ENCODE results near the gene RAB6B.
A peak's percentile ranks its signal among the peaks of the same experiment; 100 is the strongest.

RAB6B gene

DNA sequence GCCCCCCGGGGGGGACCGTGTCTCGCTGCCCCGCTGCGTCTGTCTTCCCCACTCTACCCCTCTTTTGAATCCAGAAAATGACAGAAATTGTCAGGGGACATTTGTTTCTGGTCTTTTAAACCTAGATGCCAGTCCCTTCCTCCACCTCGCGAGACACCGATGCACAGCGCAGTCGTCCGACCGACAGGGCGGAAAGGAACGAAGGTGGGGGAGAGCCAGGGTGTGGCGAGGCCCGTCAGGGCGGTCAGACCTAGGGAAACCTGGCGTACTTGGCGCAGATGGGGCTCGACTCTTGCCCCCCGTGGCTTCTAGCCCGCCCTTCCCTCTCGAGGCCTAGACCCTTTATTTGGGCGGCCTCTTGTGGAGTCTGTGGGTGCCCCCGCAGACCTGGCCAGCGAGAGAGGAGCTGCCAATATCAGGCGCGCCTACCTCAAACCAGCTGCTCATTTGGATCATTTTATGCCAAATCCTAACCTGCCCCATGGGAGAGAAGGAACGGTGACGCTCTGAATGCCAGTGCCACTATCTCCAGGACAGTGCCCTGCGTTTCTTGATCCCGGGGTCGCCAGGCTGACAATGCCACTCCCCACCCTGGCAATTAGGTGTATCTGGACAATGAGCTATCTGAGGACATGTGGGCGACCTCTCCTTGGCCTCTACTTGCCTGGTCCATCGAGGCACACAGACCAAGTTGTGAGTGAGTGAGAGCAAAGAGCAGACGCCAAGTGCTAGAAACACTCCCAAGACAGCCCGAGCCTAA lies 500 bp upstream of the RAB6B start:
- DNase-seq (ENCODE audit: low read depth, low spot score) = peak; percentile 10
- peak overlapping the region; percentile 64 for H3K4me3 ChIP-seq (ENCODE audit: low read depth, low read length)
- TF ChIP-seq, protein P1, sequence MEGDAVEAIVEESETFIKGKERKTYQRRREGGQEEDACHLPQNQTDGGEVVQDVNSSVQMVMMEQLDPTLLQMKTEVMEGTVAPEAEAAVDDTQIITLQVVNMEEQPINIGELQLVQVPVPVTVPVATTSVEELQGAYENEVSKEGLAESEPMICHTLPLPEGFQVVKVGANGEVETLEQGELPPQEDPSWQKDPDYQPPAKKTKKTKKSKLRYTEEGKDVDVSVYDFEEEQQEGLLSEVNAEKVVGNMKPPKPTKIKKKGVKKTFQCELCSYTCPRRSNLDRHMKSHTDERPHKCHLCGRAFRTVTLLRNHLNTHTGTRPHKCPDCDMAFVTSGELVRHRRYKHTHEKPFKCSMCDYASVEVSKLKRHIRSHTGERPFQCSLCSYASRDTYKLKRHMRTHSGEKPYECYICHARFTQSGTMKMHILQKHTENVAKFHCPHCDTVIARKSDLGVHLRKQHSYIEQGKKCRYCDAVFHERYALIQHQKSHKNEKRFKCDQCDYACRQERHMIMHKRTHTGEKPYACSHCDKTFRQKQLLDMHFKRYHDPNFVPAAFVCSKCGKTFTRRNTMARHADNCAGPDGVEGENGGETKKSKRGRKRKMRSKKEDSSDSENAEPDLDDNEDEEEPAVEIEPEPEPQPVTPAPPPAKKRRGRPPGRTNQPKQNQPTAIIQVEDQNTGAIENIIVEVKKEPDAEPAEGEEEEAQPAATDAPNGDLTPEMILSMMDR (IDR thresholded peaks at IDR 0.05; ENCODE audit: low read depth, low read length) = no peak
- in situ Hi-C loops (cut with HindIII; ENCODE audit: low sequenced_read_pairs) = no loop called here

DNA sequence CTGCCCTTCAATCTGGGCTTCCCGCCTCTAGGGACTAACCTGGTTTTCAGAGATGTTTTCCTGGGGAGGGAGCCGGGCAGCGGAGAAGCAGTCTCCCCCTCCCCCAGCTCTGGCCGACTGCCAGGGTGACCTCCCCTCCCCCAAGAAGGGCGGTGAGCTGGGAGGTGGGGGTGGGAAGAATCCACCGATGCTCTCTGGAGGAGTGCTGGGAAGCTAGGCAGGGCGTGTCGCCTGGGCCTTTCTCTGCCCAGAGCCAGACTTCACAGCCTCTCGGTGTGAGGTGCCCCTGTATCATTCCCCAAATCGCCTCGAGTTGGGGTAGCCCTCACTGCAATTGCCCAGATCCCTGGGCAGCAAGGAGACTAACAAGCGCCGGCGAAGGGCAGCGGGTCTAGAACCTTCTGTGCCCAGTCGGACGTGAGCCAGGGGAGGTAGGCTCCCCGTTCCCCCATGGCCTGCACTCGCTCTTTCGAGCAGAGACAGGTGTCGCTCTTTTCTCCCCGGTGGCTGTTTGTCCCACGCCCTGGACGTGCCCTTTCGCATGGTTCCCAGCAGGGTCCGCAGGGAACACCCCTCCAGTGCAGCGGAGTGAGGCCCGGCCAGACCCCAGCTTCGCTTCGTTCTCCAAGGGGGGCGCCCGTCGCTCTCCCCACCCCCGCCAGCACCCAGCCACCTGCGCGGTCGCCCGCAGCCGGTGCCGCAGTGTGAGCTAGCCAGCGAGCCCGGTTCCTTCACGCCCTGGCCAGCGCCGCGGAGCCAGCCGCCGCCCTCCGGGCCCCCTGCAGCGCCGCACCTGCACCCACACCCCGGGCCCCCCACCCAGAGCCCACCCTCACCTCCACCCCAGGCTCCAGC lies 1.1 kb downstream of the RAB6B start:
- in situ Hi-C loops (cut with HindIII; ENCODE audit: low sequenced_read_pairs) = no loop called here
- DNase-seq (ENCODE audit: low read depth, low spot score) = no peak
- TF ChIP-seq, protein P1 (IDR thresholded peaks at IDR 0.05; ENCODE audit: low read depth, low read length) = no peak
- H3K4me3 ChIP-seq (ENCODE audit: low read depth, low read length) = peak overlapping the region; percentile 64

DNA sequence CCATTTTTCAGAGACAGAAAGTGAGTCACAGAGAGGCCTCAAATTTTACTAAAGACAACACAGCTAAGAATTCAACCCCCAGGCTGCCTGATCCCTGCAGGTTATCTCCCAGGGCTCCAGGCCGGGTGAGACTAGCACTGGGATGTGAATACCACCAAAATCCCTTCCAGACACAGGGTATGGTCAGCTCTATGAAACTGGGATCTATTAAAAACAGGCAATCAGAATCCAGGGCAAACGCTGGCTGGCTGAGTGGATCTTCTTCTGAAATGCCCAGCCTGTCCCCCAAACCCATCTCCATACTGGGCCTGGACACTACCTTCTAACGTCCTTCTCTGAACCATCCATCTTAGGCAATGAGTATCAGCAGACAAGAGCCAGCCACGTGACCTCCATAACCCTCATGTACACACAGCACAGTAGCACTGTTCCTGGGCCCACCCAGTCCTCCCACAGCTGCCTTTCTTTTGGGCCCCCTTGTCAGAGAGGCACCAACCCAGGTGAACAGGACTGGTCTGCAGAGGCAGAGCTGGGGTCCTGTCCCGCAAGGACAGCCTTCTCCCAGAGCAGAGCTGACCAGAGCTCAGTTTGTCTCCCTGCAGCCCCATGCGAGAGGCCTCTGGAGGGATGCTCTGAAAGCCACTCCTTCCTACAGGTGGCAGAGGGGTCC lies 1.9 kb downstream of the RAB6B start:
- in situ Hi-C loops (cut with HindIII; ENCODE audit: low sequenced_read_pairs) = no loop called here
- TF ChIP-seq, protein P1 (IDR thresholded peaks at IDR 0.05; ENCODE audit: low read depth, low read length) = no peak
- H3K4me3 ChIP-seq (ENCODE audit: low read depth, low read length) = no peak overlapping the region
- DNase-seq (ENCODE audit: low read depth, low spot score) = no peak

- no peak overlapping the region for H3K4me3 ChIP-seq (ENCODE audit: low read depth, low read length)
- TF ChIP-seq, protein P1 (IDR thresholded peaks at IDR 0.05; ENCODE audit: low read depth, low read length) = no peak
- in situ Hi-C loops (cut with HindIII; ENCODE audit: low sequenced_read_pairs) = no loop called here
- no peak for DNase-seq (ENCODE audit: low read depth, low spot score)
Measured at GRCh38 chr3:133892541-133893231, 3.0 kb downstream of the RAB6B start.

GRCh38 chr3:133891662-133892378 lies 3.9 kb downstream of the RAB6B start:
- no peak for DNase-seq (ENCODE audit: low read depth, low spot score)
- TF ChIP-seq, protein P1 (IDR thresholded peaks at IDR 0.05; ENCODE audit: low read depth, low read length) = no peak
- no peak overlapping the region for H3K4me3 ChIP-seq (ENCODE audit: low read depth, low read length)
- in situ Hi-C loops (cut with HindIII; ENCODE audit: low sequenced_read_pairs) = no loop called here
